ENCODE results near the gene DGCR8.

DGCR8 gene

GRCh38 chr22:20127869-20128618 lies 48.0 kb downstream of the DGCR8 start:
- DNase-seq = no peak

DNA sequence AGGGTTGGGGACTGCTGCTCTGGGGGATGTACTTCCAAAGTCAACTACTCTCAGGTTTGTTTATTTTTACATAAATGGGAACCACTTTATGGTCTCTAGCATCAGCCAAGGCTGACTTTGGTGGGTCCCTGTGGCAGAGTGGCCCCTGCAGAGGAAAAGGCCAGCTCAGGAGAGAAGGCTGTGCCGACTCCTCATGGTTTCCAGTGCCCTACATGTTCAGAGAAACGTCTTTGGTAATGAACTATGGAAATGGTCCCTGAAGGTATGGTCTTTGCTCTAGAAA lies 48.5 kb downstream of the DGCR8 start:
- no peak for DNase-seq

DNA sequence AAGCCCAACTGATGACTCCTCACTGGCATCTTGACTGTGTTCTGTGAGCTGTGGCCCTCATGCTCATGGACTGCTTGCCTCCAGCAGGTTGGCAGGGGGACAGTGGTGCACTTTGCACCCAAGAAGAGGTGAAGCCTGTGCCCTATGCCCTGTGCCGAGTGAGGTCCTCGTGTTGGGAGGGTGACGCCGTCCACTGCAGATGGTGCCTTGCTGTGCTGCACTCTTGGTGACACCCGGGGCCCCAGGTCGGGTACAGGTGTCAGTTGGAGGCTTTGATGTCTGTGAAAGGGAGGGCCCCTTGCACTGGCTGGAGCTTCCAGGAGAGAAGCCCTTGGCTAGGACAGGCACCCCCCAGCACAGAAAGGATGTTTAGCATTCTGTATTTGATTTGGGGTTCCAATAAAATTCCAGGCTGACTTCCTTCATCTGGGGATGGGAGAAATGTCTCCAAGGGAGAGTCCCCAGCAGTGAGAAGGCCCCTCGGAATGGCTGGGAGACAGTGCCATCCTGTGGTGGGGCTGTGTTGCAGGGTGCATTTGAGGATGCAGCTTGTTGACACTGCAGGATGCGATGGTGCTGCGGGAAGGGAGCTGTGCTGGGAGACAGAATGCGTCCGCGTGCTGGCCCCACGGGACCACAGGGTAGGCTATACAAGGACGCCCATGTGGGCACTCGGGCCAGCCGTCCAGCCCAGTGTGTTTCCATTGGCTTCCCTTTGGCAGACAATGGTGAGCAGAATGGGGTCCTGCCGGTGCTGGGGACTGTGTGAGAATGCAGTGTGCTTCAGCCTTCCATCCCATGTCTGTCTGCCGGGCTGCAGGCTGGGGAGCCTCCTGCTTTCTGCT lies 49.1 kb downstream of the DGCR8 start:
- DNase-seq = peak; percentile 16

GRCh38 chr22:20129747-20130014 lies 49.6 kb downstream of the DGCR8 start:
- DNase-seq = no peak

GRCh38 chr22:20130319-20130718 lies 50.3 kb downstream of the DGCR8 start:
- DNase-seq = no peak

- DNase-seq = peak; percentile 79
Measured at GRCh38 chr22:20130731-20131596, 50.9 kb downstream of the DGCR8 start.

- peak; percentile 23 for DNase-seq
Measured at GRCh38 chr22:20131597-20131858, 51.5 kb downstream of the DGCR8 start, which contains the start of gene ZDHHC8. TSS of gene ZDHHC8 (plus strand) at chr22:20131804. CDS start at chr22:20131948, 144 bp downstream.

DNA sequence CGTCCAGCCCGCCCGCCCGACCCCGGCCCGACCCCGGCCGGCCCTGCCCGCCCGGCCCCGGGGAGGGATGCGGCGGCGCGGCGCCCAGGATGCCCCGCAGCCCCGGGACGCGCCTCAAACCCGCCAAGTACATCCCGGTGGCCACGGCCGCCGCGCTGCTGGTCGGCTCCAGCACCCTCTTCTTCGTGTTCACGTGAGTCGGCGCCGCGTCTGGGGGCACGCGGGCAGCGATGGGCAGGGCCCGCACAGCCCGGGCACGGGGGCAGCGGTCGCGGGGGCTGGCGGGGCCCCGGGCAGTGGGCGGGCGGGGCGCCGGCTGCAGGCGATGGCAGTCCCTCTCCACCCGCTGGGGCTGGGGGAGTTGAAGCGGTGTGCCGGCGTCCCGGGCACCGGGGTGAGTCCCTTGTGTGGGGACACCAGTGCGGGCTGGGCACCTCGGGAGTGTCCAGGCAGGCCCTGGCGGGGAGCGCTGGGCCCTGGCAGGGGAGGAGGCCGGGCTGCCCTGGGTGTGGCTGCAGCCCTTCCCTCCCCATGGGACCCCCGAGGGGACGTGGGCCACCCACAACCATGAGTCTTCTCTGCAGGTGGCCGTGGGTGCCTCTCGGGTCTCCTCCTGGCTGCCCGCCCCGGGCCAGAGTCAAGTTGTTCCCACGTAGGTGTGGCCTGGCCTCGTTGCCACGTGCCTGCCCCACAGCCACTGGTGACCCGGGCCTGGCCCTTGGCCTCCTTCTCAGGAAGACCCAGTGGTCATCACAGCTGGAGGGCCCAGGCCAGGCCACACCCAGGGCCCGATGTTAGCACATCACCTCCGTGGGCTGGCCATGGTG lies 52.0 kb downstream of the DGCR8 start:
- no peak for DNase-seq

DNA sequence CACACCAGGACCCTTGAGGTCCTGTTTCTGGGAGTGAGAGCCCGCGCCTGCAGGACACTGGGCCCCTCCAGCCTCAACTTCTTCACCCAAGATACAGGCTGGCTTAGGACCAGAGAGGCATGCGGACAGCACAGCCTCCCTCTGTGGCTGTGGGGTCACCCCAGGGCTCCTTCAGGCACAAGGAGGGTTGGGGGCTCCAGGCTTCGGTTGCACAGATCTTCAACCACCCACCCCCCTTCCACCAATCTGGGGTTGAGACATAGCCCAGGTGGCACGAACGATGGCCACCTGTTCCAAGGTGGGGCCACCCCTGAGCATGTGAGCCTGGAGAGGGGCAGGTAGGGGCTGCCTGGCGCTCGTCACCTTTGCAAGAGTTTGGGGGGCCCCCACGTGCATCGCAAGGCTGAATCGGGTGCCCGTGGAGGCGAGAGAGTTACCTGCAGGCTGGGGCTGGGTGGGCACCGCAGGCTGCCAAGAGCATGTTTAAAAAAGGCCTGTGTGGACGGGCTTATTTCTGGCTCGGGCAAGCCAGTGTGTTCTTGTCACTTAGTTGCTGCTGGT lies 52.7 kb downstream of the DGCR8 start:
- DNase-seq = no peak

GRCh38 chr22:20133930-20134549 lies 54.0 kb downstream of the DGCR8 start:
- no peak for DNase-seq

DNA sequence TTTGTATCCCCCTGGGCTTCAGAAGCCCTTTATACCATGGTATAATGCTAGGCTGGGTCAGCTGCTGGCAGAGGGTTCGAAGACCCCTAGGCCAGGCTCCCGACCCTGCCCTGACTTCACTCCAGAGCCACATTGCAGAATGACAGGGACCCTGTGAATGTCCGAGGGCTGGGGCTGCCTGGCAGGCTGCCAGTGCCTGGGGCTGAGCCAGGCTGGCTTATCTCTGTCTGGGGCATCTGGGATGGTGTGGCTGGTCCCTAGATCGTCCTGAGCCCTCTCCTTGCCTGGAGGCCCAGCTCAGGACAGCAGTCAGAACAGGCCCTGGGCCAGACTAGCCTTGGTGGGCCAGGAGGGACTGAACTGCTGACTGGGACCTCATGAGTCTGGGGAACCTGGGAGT lies 55.2 kb downstream of the DGCR8 start:
- DNase-seq = no peak

DNA sequence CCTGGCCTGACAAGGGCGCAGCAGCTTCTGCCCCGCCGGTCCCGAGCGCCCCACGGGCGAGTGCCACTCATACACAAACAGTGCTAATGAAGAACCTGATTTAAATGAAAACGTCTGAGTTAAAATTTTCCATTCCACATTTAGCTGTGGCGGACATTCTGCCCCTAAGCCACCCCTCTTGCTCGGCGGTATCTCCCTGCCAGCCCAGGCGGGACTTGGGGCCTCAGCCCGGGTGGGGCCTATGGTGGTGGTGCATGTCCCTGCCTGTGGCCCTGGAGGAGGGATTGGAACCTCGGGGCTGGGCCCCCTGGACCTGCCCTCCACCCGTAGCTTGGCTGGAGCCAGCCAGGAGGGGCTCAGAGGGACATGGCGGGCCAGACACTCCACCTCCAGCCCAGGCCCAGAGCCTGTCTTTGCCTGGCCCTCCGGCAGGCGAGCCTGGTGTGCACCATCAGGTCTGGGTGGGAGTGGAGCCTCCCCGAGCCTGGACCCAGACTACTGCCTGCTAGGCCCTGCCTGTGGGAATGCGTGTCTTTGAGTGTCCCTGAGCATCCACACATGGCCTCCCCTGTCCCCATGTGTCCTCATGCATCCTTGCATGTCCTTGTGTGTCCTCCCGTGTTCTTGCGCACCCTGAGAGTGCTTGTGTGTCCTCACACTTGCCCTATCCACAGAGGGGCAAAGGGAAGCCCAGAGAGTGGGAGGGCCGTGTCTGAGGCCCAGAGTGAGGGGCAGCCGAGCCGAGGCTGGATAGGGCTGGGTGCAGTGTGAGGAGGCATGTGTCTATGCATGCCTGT lies 56.0 kb downstream of the DGCR8 start:
- DNase-seq = no peak

GRCh38 chr22:20136603-20136873 lies 56.5 kb downstream of the DGCR8 start:
- DNase-seq = no peak

- DNase-seq = no peak
Measured at GRCh38 chr22:20137113-20137512, 57.1 kb downstream of the DGCR8 start.

GRCh38 chr22:20137671-20138416 lies 57.8 kb downstream of the DGCR8 start:
- DNase-seq = no peak

DNA sequence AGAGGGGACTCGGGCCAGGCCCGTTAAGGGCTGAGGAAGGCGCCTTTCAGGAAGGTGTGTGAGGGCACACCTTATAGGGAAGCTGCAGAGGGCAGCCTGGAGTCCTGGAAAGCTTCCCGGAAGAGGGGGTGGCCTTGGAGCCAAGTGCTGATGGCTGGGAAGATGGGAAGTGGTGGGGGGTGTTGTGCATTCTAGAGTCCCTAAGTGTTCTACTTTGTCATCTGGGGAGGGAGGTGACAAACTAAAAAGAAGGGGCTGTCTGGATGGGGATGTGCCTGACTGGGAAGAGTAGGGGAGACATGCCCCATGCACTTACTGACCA lies 58.3 kb downstream of the DGCR8 start:
- DNase-seq = no peak

- DNase-seq = no peak
Measured at GRCh38 chr22:20138868-20139267, 58.8 kb downstream of the DGCR8 start.

GRCh38 chr22:20139391-20140106 lies 59.5 kb downstream of the DGCR8 start:
- no peak for DNase-seq

DNA sequence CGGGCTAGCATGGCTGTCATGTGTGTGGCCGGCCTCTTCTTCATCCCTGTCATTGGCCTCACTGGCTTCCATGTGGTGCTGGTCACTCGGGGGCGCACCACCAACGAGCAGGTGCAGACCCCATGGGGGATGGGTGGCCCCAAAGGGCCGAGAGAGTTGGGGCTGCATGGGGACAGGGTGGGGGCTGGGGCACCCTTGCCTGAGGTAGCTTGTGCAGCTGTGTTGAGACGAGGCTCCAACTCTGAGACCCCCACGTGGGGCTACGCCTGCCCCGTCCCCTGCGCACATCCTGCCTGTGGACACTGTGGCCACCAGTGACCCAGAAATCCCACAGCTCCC lies 60.0 kb downstream of the DGCR8 start:
- DNase-seq = no peak

DNA sequence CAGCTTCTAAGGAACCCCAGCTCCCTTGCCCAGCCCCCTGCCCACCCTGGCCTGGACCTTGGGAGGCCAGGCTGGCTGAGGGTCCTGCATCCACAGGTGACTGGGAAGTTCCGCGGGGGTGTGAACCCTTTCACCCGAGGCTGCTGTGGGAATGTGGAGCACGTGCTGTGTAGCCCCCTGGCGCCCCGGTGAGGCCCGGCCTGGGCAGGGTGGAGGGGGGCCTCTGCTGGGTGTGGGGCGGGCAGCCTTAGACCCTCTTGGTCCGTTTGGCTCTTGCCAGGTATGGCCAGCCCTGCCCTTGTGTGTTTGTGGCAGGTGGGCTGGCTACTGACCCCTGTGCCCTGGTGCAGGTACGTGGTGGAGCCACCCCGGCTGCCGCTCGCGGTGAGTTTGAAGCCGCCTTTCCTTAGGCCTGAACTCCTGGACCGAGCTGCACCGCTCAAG lies 60.5 kb downstream of the DGCR8 start:
- DNase-seq = no peak
